ENCODE data around the gene EFHD1.

EFHD1 gene

DNA sequence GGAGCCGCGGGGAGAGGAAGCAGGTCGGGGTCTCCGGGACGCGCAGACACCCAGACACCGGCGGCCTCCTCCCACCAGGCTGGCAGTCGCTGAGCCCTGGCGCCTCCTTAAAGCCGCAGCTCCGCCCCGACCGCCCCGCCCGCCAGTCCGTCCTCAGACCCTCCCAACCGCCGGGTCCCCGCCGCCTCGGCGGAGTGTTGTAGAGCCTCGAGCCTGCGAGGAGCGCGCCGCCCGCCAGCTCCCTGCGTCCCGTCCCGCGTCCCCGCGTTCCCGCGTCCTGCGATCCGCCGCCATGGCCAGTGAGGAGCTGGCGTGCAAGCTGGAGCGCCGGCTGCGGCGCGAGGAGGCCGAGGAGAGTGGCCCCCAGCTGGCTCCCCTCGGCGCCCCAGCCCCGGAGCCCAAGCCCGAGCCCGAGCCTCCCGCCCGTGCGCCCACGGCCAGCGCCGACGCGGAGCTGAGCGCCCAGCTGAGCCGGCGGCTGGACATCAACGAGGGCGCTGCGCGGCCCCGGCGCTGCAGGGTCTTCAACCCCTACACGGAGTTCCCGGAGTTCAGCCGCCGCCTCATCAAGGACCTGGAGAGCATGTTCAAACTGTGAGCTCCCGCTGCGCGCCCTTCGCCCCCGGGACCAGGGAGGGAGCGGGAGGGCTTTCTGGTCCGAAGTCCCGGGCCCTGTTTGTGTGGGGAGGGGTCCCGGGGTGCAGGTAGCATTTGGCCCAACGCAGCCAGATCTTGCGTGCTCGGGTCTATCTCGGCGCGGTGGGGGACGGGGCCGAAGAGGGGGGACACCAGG lies at the start of gene EFHD1:
EFHD1 (plus strand) TSS at position 192 of the 793 bp plus-strand sequence; CDS start at position 293, 101 bp downstream.
- no peak for DNase-seq (ENCODE audit: low read depth)

GRCh38 chr2:232584238-232584637 lies 49.2 kb upstream of the EFHD1 start:
- no peak for DNase-seq (ENCODE audit: low read depth)

DNA sequence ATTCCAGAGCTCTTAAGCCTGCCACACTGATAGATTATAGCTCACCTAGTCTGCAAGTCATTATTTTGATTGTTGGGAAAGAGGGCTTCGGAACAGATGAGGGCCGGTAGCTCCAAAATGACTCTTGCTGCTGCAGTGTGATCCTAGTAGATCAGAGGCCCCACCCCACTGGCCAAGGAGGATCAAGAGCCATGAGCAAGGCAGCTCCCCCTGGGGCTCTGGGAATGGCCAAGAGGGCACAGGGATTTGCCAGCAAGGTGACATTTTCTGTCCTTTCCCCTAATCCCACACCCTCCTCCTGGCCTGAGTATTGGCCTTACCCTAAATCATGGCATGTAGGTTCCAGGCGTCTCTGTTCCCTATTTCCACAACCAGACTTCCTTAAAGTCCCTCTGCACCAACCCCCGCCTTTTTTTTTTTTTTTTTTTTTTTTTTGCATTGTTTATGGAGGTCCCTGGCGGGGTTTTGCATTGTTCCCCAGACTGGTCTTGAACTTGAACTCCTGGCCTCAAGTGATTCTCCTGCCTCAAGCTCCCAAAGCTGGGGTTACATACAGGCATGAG lies 46.4 kb upstream of the EFHD1 start:
- DNase-seq (ENCODE audit: low read depth), result no peak

DNA sequence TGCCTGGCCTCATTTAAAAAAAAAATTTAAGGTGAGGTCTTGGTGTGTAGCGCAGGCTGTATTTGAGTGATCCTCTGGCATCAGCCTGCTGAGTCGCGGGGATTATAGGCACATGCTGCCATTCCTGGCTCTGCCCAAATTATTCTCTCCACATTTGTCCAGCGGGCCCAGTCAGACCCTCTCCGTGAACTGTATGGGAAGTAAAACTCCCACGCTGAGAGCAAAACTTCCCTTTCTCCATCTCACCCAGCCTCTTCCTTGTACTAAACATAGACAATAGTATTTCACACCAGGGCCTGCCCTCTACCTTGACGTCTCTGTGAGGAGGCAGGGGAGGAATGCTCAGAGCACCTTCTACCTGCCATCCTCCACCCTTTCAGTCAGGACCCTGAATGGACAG lies 45.9 kb upstream of the EFHD1 start:
- DNase-seq (ENCODE audit: low read depth), result no peak

- no peak for DNase-seq (ENCODE audit: low read depth)
Observed at GRCh38 chr2:232588031-232588430, 45.4 kb upstream of the EFHD1 start.

DNA sequence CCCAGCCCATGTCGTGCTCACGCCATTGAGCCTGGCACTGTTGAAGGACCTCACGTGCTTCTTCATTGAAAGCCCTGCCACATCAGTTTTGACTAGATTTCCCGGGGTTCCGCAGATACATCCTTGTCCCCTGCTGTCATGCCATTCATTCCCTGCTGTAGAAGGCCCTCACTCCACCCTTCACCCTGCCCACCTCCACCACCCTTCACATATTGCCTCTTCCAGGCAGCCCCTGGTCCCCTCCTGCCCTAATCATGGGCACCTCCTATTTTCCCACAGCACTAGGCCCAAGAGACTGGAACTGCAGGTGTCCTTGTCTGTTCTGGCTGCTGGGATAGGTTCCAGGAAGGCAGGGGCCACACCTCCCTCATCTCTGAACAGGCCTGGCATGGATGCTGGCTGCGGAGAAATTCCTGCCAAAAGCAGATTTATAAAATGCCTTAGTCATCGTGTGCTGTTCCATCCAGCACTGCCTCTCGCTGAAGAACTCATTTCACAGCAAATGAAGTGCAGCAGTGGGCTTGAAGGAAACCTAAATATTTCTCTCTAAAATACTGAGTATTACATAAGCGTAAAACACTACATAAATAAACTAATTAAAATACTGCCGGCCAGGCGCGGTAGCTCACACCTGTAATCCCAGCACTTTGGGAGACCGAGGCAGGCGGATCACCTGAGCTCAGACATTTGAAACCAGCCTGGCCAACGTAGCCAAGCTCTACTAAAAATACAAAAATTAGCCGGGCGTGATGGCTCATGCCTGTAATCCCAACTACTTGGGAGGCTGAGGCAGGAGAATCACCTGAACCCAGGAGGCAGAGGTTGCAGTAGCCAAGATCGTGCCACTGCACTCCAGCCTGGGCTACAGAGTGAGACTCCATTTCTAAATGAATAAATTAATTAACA lies 44.5 kb upstream of the EFHD1 start:
- DNase-seq (ENCODE audit: low read depth), result peak; percentile 66

- peak; percentile 84 for DNase-seq (ENCODE audit: low read depth)
Observed at GRCh38 chr2:232592772-232593395, 40.5 kb upstream of the EFHD1 start.

- DNase-seq (ENCODE audit: low read depth), result no peak
Observed at GRCh38 chr2:232593982-232594381, 39.4 kb upstream of the EFHD1 start.

GRCh38 chr2:232597362-232598079 lies 35.9 kb upstream of the EFHD1 start:
- no peak for DNase-seq (ENCODE audit: low read depth)

- DNase-seq (ENCODE audit: low read depth), result no peak
Observed at GRCh38 chr2:232598293-232598692, 35.1 kb upstream of the EFHD1 start.

DNA sequence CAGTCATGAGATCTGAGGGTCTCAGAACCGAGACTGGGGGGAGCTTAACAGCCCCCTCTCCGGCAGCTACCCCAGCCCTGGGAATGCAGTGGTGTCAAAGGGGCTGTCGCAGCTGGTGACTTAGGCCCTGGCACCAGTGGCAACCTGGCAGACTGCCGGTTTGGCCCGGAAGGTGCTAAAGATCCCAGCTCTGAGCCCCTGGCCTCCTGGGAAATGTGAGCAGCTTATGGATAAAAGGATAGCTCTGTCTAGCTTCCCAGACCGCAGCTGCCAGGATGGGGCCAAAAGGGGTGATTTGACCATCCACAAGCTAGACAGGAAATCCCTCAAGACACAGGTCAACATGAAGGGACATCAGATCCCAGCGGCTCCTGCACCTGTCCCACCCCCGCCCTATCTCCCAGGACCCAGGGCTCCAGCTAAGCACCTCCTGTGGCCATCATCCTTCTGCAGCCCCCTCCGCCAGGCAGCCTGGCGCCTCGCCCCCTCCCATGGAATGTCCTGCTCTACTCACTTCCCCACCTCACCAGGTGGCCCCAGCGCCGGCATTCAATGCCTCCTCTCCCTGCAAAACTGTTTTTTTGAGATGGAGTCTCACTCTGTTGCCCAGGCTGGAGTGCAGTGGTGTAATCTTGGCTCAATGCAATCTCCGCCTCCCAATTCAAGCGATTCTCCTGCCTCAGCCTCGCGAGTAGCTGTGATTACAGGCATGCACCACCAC lies 33.2 kb upstream of the EFHD1 start:
- DNase-seq (ENCODE audit: low read depth), result no peak

DNA sequence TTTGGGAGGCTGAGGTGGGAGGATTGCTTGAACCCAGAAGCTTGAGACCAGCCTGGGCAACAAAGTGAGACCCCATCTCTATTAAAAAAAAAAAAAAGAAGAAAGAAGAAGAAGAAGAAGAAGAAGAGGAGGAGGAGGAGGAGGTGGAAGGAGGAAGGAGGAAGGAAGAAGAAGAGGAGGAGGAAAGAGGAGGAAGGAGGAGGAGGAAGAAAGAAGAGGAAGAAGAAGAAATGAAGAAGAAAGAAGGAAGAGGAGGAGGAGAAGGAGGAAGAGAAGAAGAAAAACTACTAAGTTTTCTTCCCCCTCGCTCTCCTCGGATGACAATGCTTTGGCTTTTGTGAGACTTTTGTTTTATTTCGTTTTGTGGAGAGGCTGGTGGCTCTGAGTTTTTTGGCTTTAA lies 30.1 kb upstream of the EFHD1 start:
- DNase-seq (ENCODE audit: low read depth), result no peak

DNA sequence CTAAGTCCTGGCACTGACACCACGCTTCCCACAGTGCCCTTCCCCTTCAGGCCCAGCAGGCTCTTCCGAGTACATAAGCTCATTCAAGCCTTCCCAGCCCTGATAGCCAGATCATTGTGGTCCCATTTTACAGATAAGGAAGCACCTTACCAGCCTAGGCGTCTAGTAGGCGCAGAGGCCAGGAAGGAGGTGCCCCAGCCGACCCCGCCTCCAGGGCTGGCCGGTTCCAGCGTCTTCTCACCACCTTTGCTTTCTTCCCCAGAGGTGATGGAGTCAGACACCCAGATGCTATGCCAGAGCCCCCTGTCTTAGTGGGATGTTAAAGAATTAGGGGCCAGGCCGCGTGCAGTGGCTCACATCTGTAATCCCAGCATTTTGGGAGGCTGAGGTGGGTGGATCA lies 28.9 kb upstream of the EFHD1 start:
- DNase-seq (ENCODE audit: low read depth), result no peak

DNA sequence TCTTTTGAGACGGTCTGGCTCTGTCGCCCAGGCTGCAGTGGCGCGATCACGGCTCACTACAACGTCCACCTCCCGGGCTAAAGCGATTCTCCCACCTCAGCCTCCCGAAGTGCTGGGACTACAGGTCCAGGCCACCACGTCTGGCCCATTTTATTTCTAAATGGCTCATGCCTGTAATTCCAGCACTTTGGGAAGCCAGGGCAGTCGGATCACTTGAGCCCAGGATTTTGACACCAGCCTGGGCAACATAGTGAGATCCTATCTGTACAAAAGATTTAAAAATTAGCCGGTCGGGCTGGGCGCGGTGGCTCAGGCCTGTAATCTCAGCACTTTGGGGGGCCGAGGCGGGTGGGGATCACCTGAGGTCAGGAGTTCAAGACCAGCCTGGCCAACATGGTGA lies 26.4 kb upstream of the EFHD1 start:
- no peak for DNase-seq (ENCODE audit: low read depth)

GRCh38 chr2:232609607-232610006 lies 23.8 kb upstream of the EFHD1 start:
- no peak for DNase-seq (ENCODE audit: low read depth)

DNA sequence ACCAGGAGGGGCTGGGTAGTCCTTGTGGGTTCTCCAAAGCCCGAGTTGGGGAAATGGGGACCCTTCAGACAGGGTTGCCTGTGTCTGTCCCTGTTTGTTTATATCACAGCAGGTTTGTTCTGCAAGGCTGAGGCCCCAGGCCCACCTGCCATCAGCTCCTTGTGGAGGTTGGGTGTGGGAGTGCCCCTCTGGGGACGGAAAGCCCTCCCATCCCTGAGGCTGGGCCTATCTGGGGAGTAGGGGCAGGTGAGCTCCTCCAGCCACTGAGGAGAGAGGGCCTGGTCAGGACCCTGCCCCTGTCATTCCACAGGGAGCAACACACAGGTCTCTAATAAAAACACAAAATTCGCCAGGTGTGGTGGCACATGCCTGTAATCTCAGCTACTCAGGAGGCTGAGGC lies 23.3 kb upstream of the EFHD1 start:
- no peak for DNase-seq (ENCODE audit: low read depth)

GRCh38 chr2:232611061-232611460 lies 22.3 kb upstream of the EFHD1 start:
- DNase-seq (ENCODE audit: low read depth), result no peak

GRCh38 chr2:232611559-232612218 lies 21.7 kb upstream of the EFHD1 start:
- DNase-seq (ENCODE audit: low read depth), result no peak

- no peak for DNase-seq (ENCODE audit: low read depth)
Observed at GRCh38 chr2:232613538-232614134, 19.8 kb upstream of the EFHD1 start.

- no peak for DNase-seq (ENCODE audit: low read depth)
Observed at GRCh38 chr2:232615339-232615738, 18.1 kb upstream of the EFHD1 start.
